H9 (cell line): ENCODE results near the gene LCN2. TPM values are rescaled to one million over a fixed set of nuclear protein-coding genes. Genes with fewer than 3 reads are reported as not detected.

ENCODE experiments used
- DNase-seq: peaks from one replicate; pipeline ENCODE4 v3.0.0-alpha.2; 2017
- H2AFZ ChIP-seq: one replicate; pipeline ENCODE4 v1.6.1; 2013; ENCODE audit warnings: mild to moderate bottlenecking, low read length, control low read depth, moderate library complexity
- H2AK5ac ChIP-seq: 2 replicates; pipeline ENCODE4 v1.6.1; 2013; ENCODE audit warnings: low read length, control low read depth, mixed read lengths; ENCODE audit not compliant: insufficient read length
- H2BK120ac ChIP-seq: one replicate; pipeline ENCODE4 v1.6.1; 2013; ENCODE audit warnings: low read depth, mild to moderate bottlenecking, low read length, control low read depth, inconsistent platforms; ENCODE audit not compliant: poor library complexity, severe bottlenecking
- H2BK12ac ChIP-seq: 2 replicates; pipeline ENCODE4 v1.6.1; 2013; ENCODE audit warnings: low read length, control low read depth, mixed read lengths, low read depth; ENCODE audit not compliant: insufficient read length
- H2BK15ac ChIP-seq: 2 replicates; pipeline ENCODE4 v1.6.1; 2013; ENCODE audit warnings: low read depth, low read length, control low read depth
- H2BK20ac ChIP-seq: one replicate; pipeline ENCODE4 v1.6.1; 2013; ENCODE audit warnings: low read depth, mild to moderate bottlenecking, low read length, control low read depth, inconsistent platforms; ENCODE audit not compliant: poor library complexity, severe bottlenecking
- H2BK5ac ChIP-seq: 2 replicates; pipeline ENCODE4 v1.6.1; 2013; ENCODE audit warnings: low read length, control low read depth, mixed read lengths; ENCODE audit not compliant: insufficient read length
- H3K14ac ChIP-seq: 2 replicates; pipeline ENCODE4 v1.6.1; 2013; ENCODE audit warnings: low read length, control low read depth; ENCODE audit not compliant: insufficient read depth
- H3K18ac ChIP-seq: 2 replicates; pipeline ENCODE4 v1.6.1; 2013; ENCODE audit warnings: low read depth, mild to moderate bottlenecking, mixed read lengths, low read length, control low read depth; ENCODE audit not compliant: insufficient read length
- H3K23ac ChIP-seq: 2 replicates; pipeline ENCODE4 v1.6.1; 2013; ENCODE audit warnings: low read length, control low read depth, mixed read lengths, low read depth; ENCODE audit not compliant: insufficient read length
- H3K23me2 ChIP-seq: 2 replicates; pipeline ENCODE4 v1.6.1; 2013; ENCODE audit warnings: low read depth, mild to moderate bottlenecking, mixed read lengths, low read length, control low read depth; ENCODE audit not compliant: insufficient read length, poor library complexity, severe bottlenecking
- H3K27ac ChIP-seq: 2 replicates; pipeline ENCODE4 v1.5.1; 2013; ENCODE audit warnings: low read length, control low read depth, mixed read lengths, low read depth; ENCODE audit not compliant: insufficient read length
- H3K27me3 ChIP-seq: 2 replicates; pipeline ENCODE4 v1.6.1; 2013; ENCODE audit warnings: low read length, control low read depth, inconsistent platforms; ENCODE audit not compliant: insufficient read depth
- H3K4ac ChIP-seq: 2 replicates; pipeline ENCODE4 v1.6.1; 2013; ENCODE audit warnings: low read depth, mild to moderate bottlenecking, control low read depth, inconsistent platforms, low read length, moderate library complexity
- H3K4me1 ChIP-seq: 2 replicates; pipeline ENCODE4 v1.6.1; 2013; ENCODE audit warnings: low read length, control low read depth, inconsistent platforms; ENCODE audit not compliant: insufficient read depth
- H3K4me2 ChIP-seq: 2 replicates; pipeline ENCODE4 v1.6.1; 2013; ENCODE audit warnings: low read length, control low read depth, mixed read lengths; ENCODE audit not compliant: insufficient read length, insufficient read depth
- H3K56ac ChIP-seq: 2 replicates; pipeline ENCODE4 v1.6.1; 2013; ENCODE audit warnings: low read depth, mild to moderate bottlenecking, mixed read lengths, low read length, control low read depth; ENCODE audit not compliant: insufficient read length
- H3K79me1 ChIP-seq: 2 replicates; pipeline ENCODE4 v1.6.1; 2013; ENCODE audit warnings: low read depth, mild to moderate bottlenecking, moderate library complexity, low read length, control low read depth, inconsistent platforms; ENCODE audit not compliant: insufficient read depth, poor library complexity, severe bottlenecking
- H3K79me2 ChIP-seq: 2 replicates; pipeline ENCODE4 v1.6.1; 2013; ENCODE audit warnings: low read length, control low read depth, inconsistent platforms; ENCODE audit not compliant: insufficient read depth
- H3K9ac ChIP-seq: 2 replicates; pipeline ENCODE4 v1.6.1; 2013; ENCODE audit warnings: low read length, control low read depth, mixed read lengths; ENCODE audit not compliant: insufficient read length; ENCODE audit errors: extremely low read depth
- H3K9me3 ChIP-seq: one replicate; pipeline ENCODE4 v1.6.1; 2013; ENCODE audit warnings: low read depth, low read length, inconsistent platforms; ENCODE audit not compliant: control insufficient read depth
- H3T11ph ChIP-seq: one replicate; pipeline ENCODE4 v1.6.1; 2013; ENCODE audit warnings: mild to moderate bottlenecking, low read length, control low read depth, inconsistent platforms
- H4K20me1 ChIP-seq: one replicate; pipeline ENCODE4 v1.6.1; 2013; ENCODE audit not compliant: control insufficient read depth, insufficient read length, insufficient read depth
- H4K5ac ChIP-seq: 2 replicates; pipeline ENCODE4 v1.6.1; 2013; ENCODE audit warnings: low read depth, mild to moderate bottlenecking, mixed read lengths, low read length, control low read depth; ENCODE audit not compliant: insufficient read length
- H4K8ac ChIP-seq: replicated peaks from 2 replicates; pipeline ENCODE4 v1.6.1; 2013; ENCODE audit warnings: low read length, control low read depth, mixed read lengths, low read depth; ENCODE audit not compliant: insufficient read length
- H4K91ac ChIP-seq: 2 replicates; pipeline ENCODE4 v1.6.1; 2013; ENCODE audit warnings: low read depth, mild to moderate bottlenecking, moderate library complexity, mixed read lengths, low read length, control low read depth; ENCODE audit not compliant: insufficient read length
- H3K27ac Mint-ChIP-seq, 3 experiments: 2 replicates in 2 of 3; 3 replicates in 1 of 3; pipeline ENCODE4 v1.8.0; 2020 to 2021; ENCODE audit warnings: mixed read lengths in 3 of 3, mild to moderate bottlenecking in 1 of 3, moderate library complexity in 1 of 3
- H3K27me3 Mint-ChIP-seq: 2 replicates; pipeline ENCODE4 v1.8.0; 2021; ENCODE audit warnings: low read depth, mild to moderate bottlenecking, moderate library complexity, mixed read lengths
- H3K36me3 Mint-ChIP-seq, 3 experiments: 2 replicates in 2 of 3; 3 replicates in 1 of 3; pipeline ENCODE4 v1.8.0; 2020 to 2021; ENCODE audit warnings: low read depth in 3 of 3, mixed read lengths in 3 of 3; ENCODE audit not compliant: insufficient read depth in 1 of 3
- H3K4me1 Mint-ChIP-seq, 2 experiments: 2 replicates each; pipeline ENCODE4 v1.8.0; 2020; ENCODE audit warnings: mixed read lengths in 2 of 2
- H3K4me3 Mint-ChIP-seq, 2 experiments: 2 replicates in 1 of 2; 3 replicates in 1 of 2; pipeline ENCODE4 v1.8.0; 2020 to 2021; ENCODE audit warnings: mild to moderate bottlenecking in 2 of 2, mixed read lengths in 2 of 2, moderate library complexity in 1 of 2
- H3K9me3 Mint-ChIP-seq, 2 experiments: 2 replicates in 1 of 2; 3 replicates in 1 of 2; pipeline ENCODE4 v1.8.0; 2020; ENCODE audit warnings: mild to moderate bottlenecking in 2 of 2, mixed read lengths in 2 of 2, moderate library complexity in 1 of 2
- WGBS: extraction: QIAGEN DNeasy Blood & Tissue Kit; methylation state at CpG from one replicate; pipeline ENCODE4 v1.1.7; 2013; ENCODE audit warnings: missing lambda C conversion rate, low lambda C conversion rate, mixed read lengths; ENCODE audit not compliant: insufficient read length; ENCODE audit errors: extremely low coverage; 5-methylcytosine and 5-hydroxymethylcytosine counted together
- total RNA-seq: library from RNA; stranded (reverse); gene quantifications from 2 replicates; pipeline ENCODE4 v1.2.1, GENCODE V29; 2021
- TF ChIP-seq, protein P1 (sequence below): fragments of 200-600 bp; sonication (generic); conservative IDR thresholded peaks from 3 replicates; pipeline ENCODE4 v1.8.0; 2021; ENCODE audit warnings: antibody characterized with exemption, mild to moderate bottlenecking

The LCN2 gene
- total RNA-seq, 1 experiment from 2014 or later: not detected

DNA sequence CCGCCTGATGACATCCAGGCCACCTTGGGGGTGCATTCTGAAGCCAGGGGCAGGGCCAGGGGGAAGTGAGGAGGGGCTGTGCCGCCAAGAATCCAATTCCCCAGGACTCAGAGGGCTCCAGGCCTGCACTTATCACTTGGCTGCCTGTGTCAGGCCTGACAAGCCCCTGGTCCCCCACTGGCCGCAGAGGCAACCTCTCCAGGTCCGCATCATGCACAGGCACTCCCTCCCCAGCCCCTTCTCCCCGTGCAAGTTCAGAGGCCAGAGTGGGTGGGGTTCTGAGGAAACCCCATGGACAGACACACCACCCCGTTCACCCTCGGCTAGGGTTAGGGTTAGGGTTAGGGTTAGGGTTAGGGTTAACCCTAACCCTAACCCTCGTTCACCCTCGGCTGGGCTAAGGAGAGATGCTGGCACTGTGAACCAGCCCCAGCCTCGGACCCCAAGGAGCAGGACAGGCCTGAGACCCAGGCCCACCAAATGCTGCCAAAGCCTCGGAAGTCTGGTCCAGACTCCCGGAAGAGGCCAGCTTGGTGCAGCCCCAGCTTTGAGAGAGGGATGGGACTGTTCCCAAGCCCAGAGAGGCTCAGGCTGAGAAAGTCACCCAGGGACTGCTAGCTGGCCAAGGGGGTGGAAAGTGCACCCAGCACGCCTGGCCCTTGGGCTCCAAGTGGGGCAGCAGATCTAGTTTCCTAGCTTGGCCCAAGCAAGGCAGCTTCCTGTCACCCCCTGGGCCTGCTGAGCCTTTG lies 4.9 kb downstream of the LCN2 start:
- H3K9me3 Mint-ChIP-seq: no peaks in the 10 kb centered on the region
- H3K27ac ChIP-seq: no peak overlapping the region
- no peak overlapping the region for H2BK20ac ChIP-seq

More for the DNA sequence above, 4.9 kb downstream of the LCN2 start:
- Histone ChIP-seq H2BK12ac (no peak overlapping the region), H2BK5ac (no peak overlapping the region), H3T11ph (no peak overlapping the region), H3K4ac (no peak overlapping the region), H2BK120ac (no peak overlapping the region), H3K18ac (no peak overlapping the region), H3K79me1 (no peaks in the 10 kb centered on the region), H4K5ac (no peak overlapping the region), H3K9ac (no peak overlapping the region), H3K14ac (no peak overlapping the region), H2AFZ (no peak overlapping the region), H3K9me3 (no peaks in the 10 kb centered on the region), H3K23ac (no peak overlapping the region), H2BK15ac (no peak overlapping the region), H4K8ac (no peak overlapping the region), H3K4me2 (no peak overlapping the region), H2AK5ac (no peak overlapping the region), H3K23me2 (no peaks in the 10 kb centered on the region), H3K79me2 (no peaks in the 10 kb centered on the region), H3K56ac (no peak overlapping the region), H4K20me1 (no peaks in the 10 kb centered on the region), H3K27me3 (no peaks in the 10 kb centered on the region), H3K4me1 (no peaks in the 10 kb centered on the region), H4K91ac (no peak overlapping the region)
- Mint-ChIP-seq H3K4me1 (peaks cover 5 to 14% of the 10 kb centered on the region in 2 experiments), H3K27me3 (peaks cover 10% of the 10 kb centered on the region), H3K27ac (no peak overlapping the region), H3K36me3 (no peaks in the 10 kb centered on the region), H3K4me3 (no peak overlapping the region)
- DNase-seq: no peak
- no CpG with 5 or more reads among the region's 13 CpGs for WGBS
- TF ChIP-seq, protein P1, sequence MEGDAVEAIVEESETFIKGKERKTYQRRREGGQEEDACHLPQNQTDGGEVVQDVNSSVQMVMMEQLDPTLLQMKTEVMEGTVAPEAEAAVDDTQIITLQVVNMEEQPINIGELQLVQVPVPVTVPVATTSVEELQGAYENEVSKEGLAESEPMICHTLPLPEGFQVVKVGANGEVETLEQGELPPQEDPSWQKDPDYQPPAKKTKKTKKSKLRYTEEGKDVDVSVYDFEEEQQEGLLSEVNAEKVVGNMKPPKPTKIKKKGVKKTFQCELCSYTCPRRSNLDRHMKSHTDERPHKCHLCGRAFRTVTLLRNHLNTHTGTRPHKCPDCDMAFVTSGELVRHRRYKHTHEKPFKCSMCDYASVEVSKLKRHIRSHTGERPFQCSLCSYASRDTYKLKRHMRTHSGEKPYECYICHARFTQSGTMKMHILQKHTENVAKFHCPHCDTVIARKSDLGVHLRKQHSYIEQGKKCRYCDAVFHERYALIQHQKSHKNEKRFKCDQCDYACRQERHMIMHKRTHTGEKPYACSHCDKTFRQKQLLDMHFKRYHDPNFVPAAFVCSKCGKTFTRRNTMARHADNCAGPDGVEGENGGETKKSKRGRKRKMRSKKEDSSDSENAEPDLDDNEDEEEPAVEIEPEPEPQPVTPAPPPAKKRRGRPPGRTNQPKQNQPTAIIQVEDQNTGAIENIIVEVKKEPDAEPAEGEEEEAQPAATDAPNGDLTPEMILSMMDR: no peak
